ENCODE measurements around the gene WDR62. TPM values are rescaled to one million over a fixed set of nuclear protein-coding genes. Genes with fewer than 3 reads are reported as not detected.

WDR62 gene
- total and polyA plus RNA-seq, 2 of the 8 experiments (the other 6 are each of a cell fraction or from before 2014, with no cell fraction given), result 28.2 to 39.5 TPM

DNA sequence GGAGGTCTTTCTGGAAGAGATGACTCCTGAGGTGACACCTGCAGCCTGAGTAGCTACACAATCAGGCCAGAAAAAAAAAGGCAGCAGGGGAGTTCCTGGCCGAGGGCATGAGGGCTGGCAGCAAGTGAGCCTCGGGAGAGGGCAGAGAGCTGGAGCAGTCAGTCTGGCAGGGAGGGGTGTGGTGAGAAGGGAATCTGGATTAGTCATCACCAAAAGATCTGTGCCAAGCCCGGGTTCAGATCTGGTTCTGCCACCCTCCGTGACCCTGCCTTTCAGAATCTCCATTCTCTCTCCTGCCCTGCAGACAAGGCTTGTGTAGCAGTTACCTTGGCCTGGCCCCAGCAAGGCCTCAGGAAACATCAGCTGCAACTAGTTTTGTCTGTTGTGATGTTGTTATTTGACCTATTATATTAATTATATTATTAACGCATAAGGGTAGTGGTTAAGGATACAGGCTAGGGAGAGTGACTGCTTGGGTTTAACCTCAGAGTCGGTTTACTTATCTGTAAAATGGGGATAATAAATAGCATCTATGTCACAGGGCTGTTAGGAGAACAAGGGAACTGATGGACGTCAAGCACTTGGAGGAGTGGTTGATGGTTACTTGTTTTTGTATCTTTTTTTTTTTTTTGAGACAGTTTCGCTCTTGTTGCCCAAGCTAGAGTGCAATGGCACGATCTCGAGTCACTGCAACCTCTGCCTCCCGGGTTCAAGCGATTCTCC, 82.4 kb downstream of the WDR62 start:
- Histone ChIP-seq H2BK12ac (ENCODE audit: low read depth, low read length) (no peak overlapping the region), H3K4me1 (replicated peaks in 1 of 4; ENCODE audit: control insufficient read depth in 3 of 4, insufficient read depth in 4 of 4, low read length in 3 of 4) (peaks cover 0 to 6% (median 5%) of the 10 kb centered on the region in 4 experiments; a peak in 3 of 7 replicates), H3K56ac (replicated peaks; ENCODE audit: insufficient read length, low read depth, low read length) (no peak overlapping the region), H3K9me3 (ENCODE audit: insufficient read depth in 2 of 2, low read depth in 1 of 2, low read length in 1 of 2) (no peaks in the 10 kb centered on the region), H2BK120ac (replicated peaks; ENCODE audit: low read depth, low read length) (no peak overlapping the region), H3K23me2 (ENCODE audit: low read depth, low read length) (peaks cover 13% of the 10 kb centered on the region; the same call in 1 of the 2 replicates), H3K79me2 (ENCODE audit: control insufficient read depth in 1 of 2, insufficient read depth in 2 of 2, low read length in 2 of 2) (peaks cover 0 to 12% of the 10 kb centered on the region in 2 experiments; a peak in 1 of 4 replicates), H2AK5ac (ENCODE audit: low read depth, low read length) (no peak overlapping the region), H2BK15ac (ENCODE audit: low read length) (0 out of 2 replicates have a peak overlapping the region, but pooled peaks have one; percentile 46), H3K36me3 (ENCODE audit: control insufficient read depth in 2 of 4, insufficient read depth in 4 of 4, low read length in 3 of 4) (peaks cover 0 to under 1% (median 0%) of the 10 kb centered on the region in 4 experiments; a peak in 1 of 8 replicates), H2BK5ac (ENCODE audit: low read depth, low read length) (no peak overlapping the region), H3K79me1 (ENCODE audit: low read depth, low read length) (peaks cover 3% of the 10 kb centered on the region), H3K27me3 (replicated peaks in 1 of 4; ENCODE audit: control insufficient read depth in 3 of 4, extremely low read depth in 1 of 4, insufficient read depth in 3 of 4, low read length in 3 of 4) (no peaks in the 10 kb centered on the region), H3K9ac (replicated peaks in 1 of 4; ENCODE audit: extremely low read depth in 1 of 4, low read depth in 3 of 4, low read length in 3 of 4) (no peak overlapping the region), H3K4ac (replicated peaks; ENCODE audit: insufficient read length, low read depth, low read length) (no peak overlapping the region), H4K8ac (ENCODE audit: extremely low read depth, insufficient read depth, low read length) (no peak overlapping the region), H3K23ac (ENCODE audit: insufficient read length) (no peak overlapping the region), H3K14ac (ENCODE audit: insufficient read length) (no peak overlapping the region), H3K4me3 (ENCODE audit: extremely low read depth in 1 of 4, insufficient read depth in 2 of 4, low read depth in 3 of 4, low read length in 4 of 4) (no peak overlapping the region), H3K18ac (ENCODE audit: extremely low read depth, low read length) (no peak overlapping the region), H3K27ac (ENCODE audit: low read depth, low read length) (no peak overlapping the region), H3K4me2 (ENCODE audit: insufficient read depth in 1 of 2, low read depth in 2 of 2, low read length in 2 of 2) (no peak overlapping the region), H4K20me1 (replicated peaks in 1 of 2; ENCODE audit: control insufficient read depth in 1 of 2, insufficient read depth in 2 of 2, low read length in 2 of 2) (peaks cover 0 to 2% of the 10 kb centered on the region in 2 experiments), H4K91ac (replicated peaks; ENCODE audit: insufficient read length, low read length) (no peak overlapping the region), H2AFZ (ENCODE audit: low read length) (no peak overlapping the region), H2BK20ac (ENCODE audit: low read length) (no peak overlapping the region), H4K5ac (ENCODE audit: insufficient read length, low read depth, low read length) (no peak overlapping the region)
- DNase-seq (ENCODE audit: low read depth in 1 of 2, low spot score in 2 of 2), result no peak
- POLR2A ChIA-PET (ENCODE audit: partially characterized antibody), result interaction anchor here (0.7 to 2.2 kb wide), 7 partner anchors 9 to 78 kb away, joined by 3 to 12 read pairs (median 4); partner anchors contain the start of genes ZNF146 and ZNF565
- TF ChIP-seq KDM1A (IDR thresholded peaks at IDR 0.05; ENCODE audit: borderline replicate concordance, low read length) (no peak), HDAC2 (IDR thresholded peaks at IDR 0.05; ENCODE audit: borderline replicate concordance in 1 of 2, low read depth in 2 of 2, low read length in 2 of 2) (no peak), SUZ12 (IDR thresholded peaks at IDR 0.05; ENCODE audit: low read length) (no peak)
- CTCF ChIA-PET (ENCODE audit: partially characterized antibody), result interaction anchor here (0.9 to 2.7 kb wide), 3 partner anchors 9 to 33 kb away, joined by 3 to 18 read pairs (median 5); no protein-coding TSS in a partner anchor
- FAIRE-seq, result no peak
- 86% methylated on average over 12 of the region's 12 CpGs; no CpG with 5 or more reads in 1 of the 2 experiments for WGBS, 2 experiments (ENCODE audit: extremely low coverage in 1 of 2, insufficient coverage in 1 of 2, insufficient read length in 1 of 2, insufficient replicate concordance in 2 of 2, low coverage in 1 of 2, low lambda C conversion rate in 2 of 2, missing lambda C conversion rate in 1 of 2)
